GM23338 (cell line): Measurements from ENCODE around the gene CHAD. TPM values are rescaled to one million over a fixed set of nuclear protein-coding genes. Genes with fewer than 3 reads are reported as not detected.
"Not testable (repeated sequence)": the region's sequence is repeated elsewhere in the genome, so short reads cannot be mapped to it uniquely, and the experiment has no call there.

Experiments
- ATAC-seq: fragments of 200-7000 bp; cut with Tn5 transposase; 3 replicates; pipeline ENCODE4 v1.9.1; 2020
- DNase-seq: peaks from one replicate; pipeline ENCODE4 v3.0.0-alpha.2; 2015; ENCODE audit warnings: low spot score
- H2AFZ ChIP-seq: fragments of 200-600 bp; sonication (generic); 2 replicates; pipeline ENCODE4 v1.8.0; 2016; ENCODE audit warnings: antibody characterized with exemption, mild to moderate bottlenecking, moderate library complexity
- H3F3A ChIP-seq: fragments of 200-600 bp; sonication (generic); replicated peaks from 2 replicates; pipeline ENCODE4 v1.8.0; 2017; ENCODE audit warnings: antibody characterized with exemption, mixed run types, low read depth
- H3K27ac ChIP-seq: fragments of 200-600 bp; sonication (generic); 2 replicates; pipeline ENCODE4 v1.6.1; 2016; ENCODE audit warnings: low read depth
- H3K27me3 ChIP-seq: fragments of 200-600 bp; sonication (generic); 2 replicates; pipeline ENCODE4 v1.8.0; 2016; ENCODE audit warnings: mild to moderate bottlenecking, mixed run types, moderate library complexity; ENCODE audit not compliant: insufficient read depth
- H3K36me3 ChIP-seq: fragments of 200-600 bp; sonication (generic); 2 replicates; pipeline ENCODE4 v1.8.0; 2016; ENCODE audit warnings: mild to moderate bottlenecking; ENCODE audit not compliant: insufficient read depth
- H3K4me1 ChIP-seq: fragments of 200-600 bp; sonication (generic); 2 replicates; pipeline ENCODE4 v1.8.0; 2016; ENCODE audit warnings: mild to moderate bottlenecking, moderate library complexity; ENCODE audit not compliant: insufficient read depth
- H3K4me2 ChIP-seq: fragments of 200-600 bp; sonication (generic); 2 replicates; pipeline ENCODE4 v1.7.1; 2017; ENCODE audit warnings: mixed run types
- H3K4me3 ChIP-seq: fragments of 200-600 bp; sonication (generic); 2 replicates; pipeline ENCODE4 v1.6.1; 2016; ENCODE audit warnings: mixed run types
- H3K79me2 ChIP-seq: fragments of 200-600 bp; sonication (generic); replicated peaks from 2 replicates; pipeline ENCODE4 v1.8.0; 2017; ENCODE audit warnings: mild to moderate bottlenecking; ENCODE audit not compliant: insufficient read depth
- H3K9me2 ChIP-seq: fragments of 200-600 bp; sonication (generic); 2 replicates; pipeline ENCODE4 v1.8.0; 2017; ENCODE audit not compliant: insufficient read depth
- H4K20me1 ChIP-seq: fragments of 200-600 bp; sonication (generic); replicated peaks from 2 replicates; pipeline ENCODE4 v1.8.0; 2017; ENCODE audit warnings: mild to moderate bottlenecking; ENCODE audit not compliant: insufficient read depth
- H3K27ac Mint-ChIP-seq: 2 replicates; pipeline ENCODE4 v1.8.0; 2020; ENCODE audit warnings: inconsistent platforms, mild to moderate bottlenecking, moderate library complexity, mixed read lengths
- H3K27me3 Mint-ChIP-seq: 3 replicates; pipeline ENCODE4 v1.8.0; 2022; ENCODE audit warnings: low read depth, mild to moderate bottlenecking, moderate library complexity, mixed read lengths, inconsistent platforms; ENCODE audit not compliant: insufficient read depth, poor library complexity
- H3K36me3 Mint-ChIP-seq: 3 replicates; pipeline ENCODE4 v1.8.0; 2021; ENCODE audit warnings: low read depth, mild to moderate bottlenecking, inconsistent platforms, moderate library complexity, mixed read lengths
- H3K4me1 Mint-ChIP-seq: 3 replicates; pipeline ENCODE4 v1.8.0; 2020; ENCODE audit warnings: mild to moderate bottlenecking, inconsistent platforms, mixed read lengths
- H3K4me3 Mint-ChIP-seq: 3 replicates; pipeline ENCODE4 v1.8.0; 2021; ENCODE audit warnings: moderate library complexity, mild to moderate bottlenecking, inconsistent platforms, mixed read lengths
- H3K9me3 Mint-ChIP-seq: 3 replicates; pipeline ENCODE4 v1.8.0; 2020; ENCODE audit warnings: moderate library complexity, mild to moderate bottlenecking, inconsistent platforms, mixed read lengths
- polyA plus RNA-seq: library from polyadenylated mRNA; unstranded; fragments of >200 nt; fragmentation: Nextera tagmentation; extraction: Ambion mirVana; gene quantifications from 2 replicates; pipeline ENCODE4 v1.2.1, GENCODE V29; 2016
- total RNA-seq: library from RNA; depleted of rRNA; stranded (reverse); fragments of >200 nt; shearing (Covaris generic); gene quantifications from 2 replicates; pipeline ENCODE4 v1.2.3, GENCODE V29; 2014
- TF ChIP-seq, protein P1 (sequence below): fragments of 250-450 bp; sonication (Bioruptor Pico); IDR thresholded peaks from 2 replicates; pipeline ENCODE4 v1.5.0; 2020; ENCODE audit warnings: mild to moderate bottlenecking, moderate library complexity
- TF ChIP-seq, protein P2 (sequence below), 2 experiments: fragments of 200-600 bp in 1 of 2; sonication (generic) in 1 of 2; conservative IDR thresholded peaks; 2 replicates each; pipeline versions ENCODE4 v1.5.1 to v1.6.1; 2016 to 2017; ENCODE audit warnings: antibody characterized with exemption in 2 of 2, low read depth in 2 of 2, mild to moderate bottlenecking in 2 of 2, moderate library complexity in 1 of 2

Gene CHAD
- total and polyA plus RNA-seq, 2 experiments from 2014 or later = 0.18 TPM; not detected in 1

- TF ChIP-seq, protein P1, sequence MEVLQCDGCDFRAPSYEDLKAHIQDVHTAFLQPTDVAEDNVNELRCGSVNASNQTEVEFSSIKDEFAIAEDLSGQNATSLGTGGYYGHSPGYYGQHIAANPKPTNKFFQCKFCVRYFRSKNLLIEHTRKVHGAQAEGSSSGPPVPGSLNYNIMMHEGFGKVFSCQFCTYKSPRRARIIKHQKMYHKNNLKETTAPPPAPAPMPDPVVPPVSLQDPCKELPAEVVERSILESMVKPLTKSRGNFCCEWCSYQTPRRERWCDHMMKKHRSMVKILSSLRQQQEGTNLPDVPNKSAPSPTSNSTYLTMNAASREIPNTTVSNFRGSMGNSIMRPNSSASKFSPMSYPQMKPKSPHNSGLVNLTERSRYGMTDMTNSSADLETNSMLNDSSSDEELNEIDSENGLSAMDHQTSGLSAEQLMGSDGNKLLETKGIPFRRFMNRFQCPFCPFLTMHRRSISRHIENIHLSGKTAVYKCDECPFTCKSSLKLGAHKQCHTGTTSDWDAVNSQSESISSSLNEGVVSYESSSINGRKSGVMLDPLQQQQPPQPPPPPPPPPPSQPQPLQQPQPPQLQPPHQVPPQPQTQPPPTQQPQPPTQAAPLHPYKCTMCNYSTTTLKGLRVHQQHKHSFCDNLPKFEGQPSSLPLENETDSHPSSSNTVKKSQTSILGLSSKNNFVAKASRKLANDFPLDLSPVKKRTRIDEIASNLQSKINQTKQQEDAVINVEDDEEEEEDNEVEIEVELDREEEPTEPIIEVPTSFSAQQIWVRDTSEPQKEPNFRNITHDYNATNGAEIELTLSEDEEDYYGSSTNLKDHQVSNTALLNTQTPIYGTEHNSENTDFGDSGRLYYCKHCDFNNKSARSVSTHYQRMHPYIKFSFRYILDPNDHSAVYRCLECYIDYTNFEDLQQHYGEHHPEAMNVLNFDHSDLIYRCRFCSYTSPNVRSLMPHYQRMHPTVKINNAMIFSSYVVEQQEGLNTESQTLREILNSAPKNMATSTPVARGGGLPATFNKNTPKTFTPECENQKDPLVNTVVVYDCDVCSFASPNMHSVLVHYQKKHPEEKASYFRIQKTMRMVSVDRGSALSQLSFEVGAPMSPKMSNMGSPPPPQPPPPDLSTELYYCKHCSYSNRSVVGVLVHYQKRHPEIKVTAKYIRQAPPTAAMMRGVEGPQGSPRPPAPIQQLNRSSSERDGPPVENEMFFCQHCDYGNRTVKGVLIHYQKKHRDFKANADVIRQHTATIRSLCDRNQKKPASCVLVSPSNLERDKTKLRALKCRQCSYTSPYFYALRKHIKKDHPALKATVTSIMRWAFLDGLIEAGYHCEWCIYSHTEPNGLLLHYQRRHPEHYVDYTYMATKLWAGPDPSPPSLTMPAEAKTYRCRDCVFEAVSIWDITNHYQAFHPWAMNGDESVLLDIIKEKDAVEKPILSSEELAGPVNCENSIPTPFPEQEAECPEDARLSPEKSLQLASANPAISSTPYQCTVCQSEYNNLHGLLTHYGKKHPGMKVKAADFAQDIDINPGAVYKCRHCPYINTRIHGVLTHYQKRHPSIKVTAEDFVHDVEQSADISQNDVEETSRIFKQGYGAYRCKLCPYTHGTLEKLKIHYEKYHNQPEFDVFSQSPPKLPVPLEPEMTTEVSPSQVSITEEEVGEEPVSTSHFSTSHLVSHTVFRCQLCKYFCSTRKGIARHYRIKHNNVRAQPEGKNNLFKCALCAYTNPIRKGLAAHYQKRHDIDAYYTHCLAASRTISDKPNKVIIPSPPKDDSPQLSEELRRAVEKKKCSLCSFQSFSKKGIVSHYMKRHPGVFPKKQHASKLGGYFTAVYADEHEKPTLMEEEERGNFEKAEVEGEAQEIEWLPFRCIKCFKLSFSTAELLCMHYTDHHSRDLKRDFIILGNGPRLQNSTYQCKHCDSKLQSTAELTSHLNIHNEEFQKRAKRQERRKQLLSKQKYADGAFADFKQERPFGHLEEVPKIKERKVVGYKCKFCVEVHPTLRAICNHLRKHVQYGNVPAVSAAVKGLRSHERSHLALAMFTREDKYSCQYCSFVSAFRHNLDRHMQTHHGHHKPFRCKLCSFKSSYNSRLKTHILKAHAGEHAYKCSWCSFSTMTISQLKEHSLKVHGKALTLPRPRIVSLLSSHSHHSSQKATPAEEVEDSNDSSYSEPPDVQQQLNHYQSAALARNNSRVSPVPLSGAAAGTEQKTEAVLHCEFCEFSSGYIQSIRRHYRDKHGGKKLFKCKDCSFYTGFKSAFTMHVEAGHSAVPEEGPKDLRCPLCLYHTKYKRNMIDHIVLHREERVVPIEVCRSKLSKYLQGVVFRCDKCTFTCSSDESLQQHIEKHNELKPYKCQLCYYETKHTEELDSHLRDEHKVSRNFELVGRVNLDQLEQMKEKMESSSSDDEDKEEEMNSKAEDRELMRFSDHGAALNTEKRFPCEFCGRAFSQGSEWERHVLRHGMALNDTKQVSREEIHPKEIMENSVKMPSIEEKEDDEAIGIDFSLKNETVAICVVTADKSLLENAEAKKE = no peak
- TF ChIP-seq, protein P2, sequence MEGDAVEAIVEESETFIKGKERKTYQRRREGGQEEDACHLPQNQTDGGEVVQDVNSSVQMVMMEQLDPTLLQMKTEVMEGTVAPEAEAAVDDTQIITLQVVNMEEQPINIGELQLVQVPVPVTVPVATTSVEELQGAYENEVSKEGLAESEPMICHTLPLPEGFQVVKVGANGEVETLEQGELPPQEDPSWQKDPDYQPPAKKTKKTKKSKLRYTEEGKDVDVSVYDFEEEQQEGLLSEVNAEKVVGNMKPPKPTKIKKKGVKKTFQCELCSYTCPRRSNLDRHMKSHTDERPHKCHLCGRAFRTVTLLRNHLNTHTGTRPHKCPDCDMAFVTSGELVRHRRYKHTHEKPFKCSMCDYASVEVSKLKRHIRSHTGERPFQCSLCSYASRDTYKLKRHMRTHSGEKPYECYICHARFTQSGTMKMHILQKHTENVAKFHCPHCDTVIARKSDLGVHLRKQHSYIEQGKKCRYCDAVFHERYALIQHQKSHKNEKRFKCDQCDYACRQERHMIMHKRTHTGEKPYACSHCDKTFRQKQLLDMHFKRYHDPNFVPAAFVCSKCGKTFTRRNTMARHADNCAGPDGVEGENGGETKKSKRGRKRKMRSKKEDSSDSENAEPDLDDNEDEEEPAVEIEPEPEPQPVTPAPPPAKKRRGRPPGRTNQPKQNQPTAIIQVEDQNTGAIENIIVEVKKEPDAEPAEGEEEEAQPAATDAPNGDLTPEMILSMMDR (conservative IDR thresholded peaks at IDR 0.05; ENCODE audit: low read depth in 2 of 2) = no peak
Observed at GRCh38 chr17:50476545-50477315, 8.1 kb upstream of the CHAD start (continued).

DNA sequence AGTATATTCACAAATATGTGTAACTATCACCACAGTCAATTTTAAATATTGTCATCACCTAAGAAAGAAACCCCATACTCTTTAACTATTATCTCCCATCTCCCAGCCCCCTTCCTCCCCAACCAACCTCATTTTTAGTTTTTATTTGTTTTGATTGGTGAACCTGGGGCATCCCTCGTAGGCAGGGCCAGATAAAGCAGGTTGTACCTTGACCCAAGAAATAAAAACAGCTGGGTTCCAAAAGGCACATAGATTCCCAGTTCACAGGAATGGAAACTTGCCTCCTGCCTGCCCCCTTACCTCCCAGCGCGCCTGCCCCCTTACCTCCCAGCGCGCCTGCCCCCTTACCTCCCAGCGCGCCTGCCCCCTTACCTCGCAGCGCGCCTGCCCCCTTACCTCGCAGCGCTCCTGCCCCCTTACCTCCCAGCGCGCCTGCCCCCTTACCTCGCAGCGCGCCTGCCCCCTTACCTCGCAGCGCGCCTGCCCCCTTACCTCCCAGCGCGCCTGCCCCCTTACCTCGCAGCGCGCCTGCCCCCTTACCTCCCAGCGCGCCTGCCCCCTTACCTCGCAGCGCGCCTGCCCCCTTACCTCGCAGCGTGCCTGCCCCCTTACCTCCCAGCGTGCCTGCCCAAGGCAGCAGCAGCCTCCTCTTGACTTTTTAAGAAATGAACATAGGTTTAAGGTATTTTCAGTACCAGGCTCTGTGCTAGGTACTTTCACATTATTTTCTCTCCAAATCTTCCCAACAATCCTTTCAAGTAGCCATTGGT, 7.3 kb upstream of the CHAD start:
- H4K20me1 ChIP-seq, H3K36me3 Mint-ChIP-seq, H3K36me3 ChIP-seq, H3K27ac Mint-ChIP-seq, H3K79me2 ChIP-seq, H3K9me3 Mint-ChIP-seq, H3K27ac ChIP-seq, ATAC-seq, H3K4me1 ChIP-seq, DNase-seq, H3K9me2 ChIP-seq: not testable (repeated sequence)
- H3F3A ChIP-seq = 0 out of 2 replicates have a peak, but pooled peaks cover 16% of the 10 kb centered on the region
- H3K4me3 Mint-ChIP-seq = peak overlapping the region; percentile 52
- peaks cover 17% of the 10 kb centered on the region for H3K4me1 Mint-ChIP-seq
- peak overlapping the region; percentile 25; the same call in 1 of the 2 replicates for H2AFZ ChIP-seq
- H3K27me3 Mint-ChIP-seq = peaks cover 11% of the 10 kb centered on the region
- peaks cover 11% of the 10 kb centered on the region; the same call in 1 of the 2 replicates for H3K27me3 ChIP-seq
- H3K4me3 ChIP-seq = peak overlapping the region; percentile 45
- peak overlapping the region; percentile 74 for H3K4me2 ChIP-seq
